ENCODE measurements around the gene KRTAP9-9. TPM values are rescaled to one million over a fixed set of nuclear protein-coding genes. Genes with fewer than 3 reads are reported as not detected.
"Not testable (repeated sequence)": the region's sequence is repeated elsewhere in the genome, so short reads cannot be mapped to it uniquely, and the experiment has no call there.

The KRTAP9-9 gene
- total and polyA plus RNA-seq, 9 donors = not detected

DNA sequence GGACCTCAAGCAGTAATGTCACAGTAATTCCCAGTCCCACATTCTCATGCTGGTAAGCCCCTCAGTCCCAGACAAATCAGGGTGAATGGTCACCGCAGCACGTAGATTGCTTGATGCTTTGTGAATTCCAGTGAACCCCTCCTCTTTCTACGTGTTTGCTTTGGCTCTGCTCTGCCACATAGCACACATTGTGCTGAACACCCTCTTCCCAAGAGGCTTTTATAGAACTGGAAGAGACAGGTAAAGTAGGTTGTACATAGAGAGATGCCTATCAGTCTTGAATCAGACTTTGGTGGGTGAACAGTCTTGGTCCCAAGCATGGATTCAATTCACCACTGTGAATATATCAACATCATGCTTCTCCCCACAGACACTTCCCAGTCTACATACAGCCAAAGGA lies 9.4 kb downstream of the KRTAP9-9 start:
- no peaks in the 10 kb centered on the region for H3K9me3 ChIP-seq (replicated peaks; ENCODE audit: control insufficient read depth, low read depth, low read length)
- H3K27me3 ChIP-seq (ENCODE audit: control insufficient read depth, insufficient read depth, low read length) = no peaks in the 10 kb centered on the region
- H3K4me3 ChIP-seq (ENCODE audit: low read length) = no peak overlapping the region
- 67% methylated on average over 2 of the region's 3 CpGs for WGBS (ENCODE audit: insufficient coverage)
- no peak overlapping the region for H3K27ac ChIP-seq (ENCODE audit: low read length)
- no peak for DNase-seq
- H3K4me1 ChIP-seq (ENCODE audit: control insufficient read depth, insufficient read depth, low read length) = no peaks in the 10 kb centered on the region
- H3K36me3 ChIP-seq (ENCODE audit: control insufficient read depth, insufficient read depth, low read length) = no peaks in the 10 kb centered on the region

DNA sequence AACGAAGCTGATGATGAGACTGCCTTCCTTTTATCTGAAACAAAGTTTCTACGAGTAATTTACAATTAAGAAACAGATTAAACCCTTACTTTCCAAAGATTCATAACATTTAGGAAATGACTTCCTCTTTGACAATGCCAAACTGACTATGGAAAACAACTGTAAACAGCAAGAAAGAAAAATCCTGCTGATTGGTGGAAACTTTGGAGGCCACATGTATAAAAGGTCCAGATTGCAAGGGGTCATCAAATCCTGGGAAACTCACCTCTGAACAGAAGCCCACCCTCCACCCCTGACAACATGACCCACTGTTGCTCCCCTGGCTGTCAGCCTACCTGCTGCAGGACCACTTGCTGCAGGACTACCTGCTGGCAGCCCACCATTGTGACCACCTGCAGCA lies 9.9 kb downstream of the KRTAP9-9 start, which contains the start of gene KRTAP9-6:
Gene KRTAP9-6 (plus strand): TSS at position 301 of the 400 bp plus-strand sequence. CDS start 0 bp downstream, at position 301.
- H3K27me3 ChIP-seq (ENCODE audit: control insufficient read depth, insufficient read depth, low read length) = no peaks in the 10 kb centered on the region
- DNase-seq = no peak
- H3K9me3 ChIP-seq (replicated peaks; ENCODE audit: control insufficient read depth, low read depth, low read length) = no peaks in the 10 kb centered on the region
- no peak within 1 kb of the TSS for H3K4me3 ChIP-seq (ENCODE audit: low read length)
- H3K27ac ChIP-seq (ENCODE audit: low read length) = no peak within 1 kb of the TSS
- H3K4me1 ChIP-seq (ENCODE audit: control insufficient read depth, insufficient read depth, low read length) = no peaks in the 10 kb centered on the region
- no peaks in the 10 kb centered on the region for H3K36me3 ChIP-seq (ENCODE audit: control insufficient read depth, insufficient read depth, low read length)
- 80% methylated on average over 1 of the region's 2 CpGs for WGBS (ENCODE audit: insufficient coverage)

DNA sequence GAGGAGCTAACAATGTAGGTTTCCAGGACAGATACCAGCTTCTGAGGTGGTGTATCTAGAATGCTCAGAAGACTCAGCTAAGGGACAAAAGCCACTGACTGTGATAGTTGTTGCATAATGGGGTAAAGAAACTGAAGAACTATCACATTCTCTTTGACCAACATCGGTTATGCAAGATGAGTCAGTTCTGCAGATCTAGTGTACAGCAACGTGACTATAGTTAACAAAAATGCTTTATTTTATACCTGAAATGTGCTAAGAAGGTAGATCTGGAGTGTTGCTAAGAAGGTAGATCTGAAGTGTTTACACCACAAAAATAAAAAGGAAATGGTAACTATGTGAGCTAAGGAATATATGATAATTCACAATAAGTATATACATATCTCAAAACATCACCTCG lies 12.5 kb downstream of the KRTAP9-9 start:
- Histone ChIP-seq H3K9me3 (replicated peaks; ENCODE audit: control insufficient read depth, low read depth, low read length) (no peaks in the 10 kb centered on the region), H3K4me1 (ENCODE audit: control insufficient read depth, insufficient read depth, low read length) (no peaks in the 10 kb centered on the region), H3K4me3 (ENCODE audit: low read length) (no peak overlapping the region), H3K27me3 (ENCODE audit: control insufficient read depth, insufficient read depth, low read length) (no peaks in the 10 kb centered on the region), H3K36me3 (ENCODE audit: control insufficient read depth, insufficient read depth, low read length) (no peaks in the 10 kb centered on the region), H3K27ac (ENCODE audit: low read length) (no peak overlapping the region)
- no CpG with 5 or more reads among the region's 3 CpGs for WGBS (ENCODE audit: insufficient coverage)
- DNase-seq = no peak

GRCh38 chr17:41271323-41271722 lies 16.1 kb downstream of the KRTAP9-9 start:
- H3K4me3 ChIP-seq (ENCODE audit: low read length); H3K36me3 ChIP-seq (ENCODE audit: control insufficient read depth, insufficient read depth, low read length); H3K4me1 ChIP-seq (ENCODE audit: control insufficient read depth, insufficient read depth, low read length); H3K9me3 ChIP-seq (replicated peaks; ENCODE audit: control insufficient read depth, low read depth, low read length); H3K27me3 ChIP-seq (ENCODE audit: control insufficient read depth, insufficient read depth, low read length); H3K27ac ChIP-seq (ENCODE audit: low read length); DNase-seq: not testable (repeated sequence)
- WGBS (ENCODE audit: insufficient coverage) = no CpG with 5 or more reads among the region's 1 CpG

GRCh38 chr17:41271858-41272257 lies 16.7 kb downstream of the KRTAP9-9 start:
- Histone ChIP-seq H3K27me3 (ENCODE audit: control insufficient read depth, insufficient read depth, low read length) (no peaks in the 10 kb centered on the region), H3K27ac (ENCODE audit: low read length) (no peak overlapping the region), H3K9me3 (replicated peaks; ENCODE audit: control insufficient read depth, low read depth, low read length) (no peaks in the 10 kb centered on the region), H3K4me1 (ENCODE audit: control insufficient read depth, insufficient read depth, low read length) (no peaks in the 10 kb centered on the region), H3K36me3 (ENCODE audit: control insufficient read depth, insufficient read depth, low read length) (no peaks in the 10 kb centered on the region), H3K4me3 (ENCODE audit: low read length) (no peak overlapping the region)
- WGBS (ENCODE audit: insufficient coverage) = no CpG with 5 or more reads among the region's 1 CpG
- DNase-seq = no peak

DNA sequence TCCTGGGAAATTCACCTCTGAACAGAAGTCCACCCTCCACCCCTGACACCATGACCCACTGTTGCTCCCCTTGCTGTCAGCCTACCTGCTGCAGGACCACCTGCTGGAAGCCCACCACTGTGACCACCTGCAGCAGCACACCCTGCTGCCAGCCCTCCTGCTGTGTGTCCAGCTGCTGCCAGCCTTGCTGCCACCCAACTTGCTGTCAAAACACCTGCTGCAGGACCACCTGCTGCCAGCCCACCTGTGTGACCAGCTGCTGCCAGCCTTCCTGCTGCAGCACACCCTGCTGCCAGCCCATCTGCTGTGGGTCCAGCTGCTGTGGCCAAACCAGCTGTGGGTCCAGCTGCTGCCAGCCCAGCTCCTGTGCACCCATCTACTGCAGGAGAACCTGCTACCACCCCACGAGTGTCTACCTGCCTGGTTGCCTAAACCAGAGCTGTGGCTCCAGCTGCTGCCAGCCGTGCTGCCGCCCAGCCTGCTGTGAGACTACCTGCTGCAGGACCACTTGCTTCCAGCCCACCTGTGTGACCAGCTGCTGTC lies 20.5 kb downstream of the KRTAP9-9 start, which contains the start of gene KRTAP9-7:
Gene KRTAP9-7 (plus strand): TSS at position 51 of the 543 bp plus-strand sequence. CDS start 0 bp downstream, at position 51.
- H3K27me3 ChIP-seq (ENCODE audit: control insufficient read depth, insufficient read depth, low read length); H3K36me3 ChIP-seq (ENCODE audit: control insufficient read depth, insufficient read depth, low read length); DNase-seq; H3K4me1 ChIP-seq (ENCODE audit: control insufficient read depth, insufficient read depth, low read length); H3K27ac ChIP-seq (ENCODE audit: low read length); H3K4me3 ChIP-seq (ENCODE audit: low read length); H3K9me3 ChIP-seq (replicated peaks; ENCODE audit: control insufficient read depth, low read depth, low read length): not testable (repeated sequence)
- 76% methylated on average over 3 of the region's 3 CpGs for WGBS (ENCODE audit: insufficient coverage)

- Histone ChIP-seq H3K4me1 (ENCODE audit: control insufficient read depth, insufficient read depth, low read length) (no peaks in the 10 kb centered on the region), H3K27me3 (ENCODE audit: control insufficient read depth, insufficient read depth, low read length) (no peaks in the 10 kb centered on the region), H3K27ac (ENCODE audit: low read length) (no peak overlapping the region), H3K4me3 (ENCODE audit: low read length) (no peak overlapping the region), H3K36me3 (ENCODE audit: control insufficient read depth, insufficient read depth, low read length) (no peaks in the 10 kb centered on the region), H3K9me3 (replicated peaks; ENCODE audit: control insufficient read depth, low read depth, low read length) (no peaks in the 10 kb centered on the region)
- no CpG with 5 or more reads among the region's 3 CpGs for WGBS (ENCODE audit: insufficient coverage)
- no peak for DNase-seq
Observed at GRCh38 chr17:41278176-41278955, 23.2 kb downstream of the KRTAP9-9 start.

GRCh38 chr17:41284043-41284442 lies 28.9 kb downstream of the KRTAP9-9 start:
- no peaks in the 10 kb centered on the region for H3K27me3 ChIP-seq (ENCODE audit: control insufficient read depth, insufficient read depth, low read length)
- no peaks in the 10 kb centered on the region for H3K9me3 ChIP-seq (replicated peaks; ENCODE audit: control insufficient read depth, low read depth, low read length)

DNA sequence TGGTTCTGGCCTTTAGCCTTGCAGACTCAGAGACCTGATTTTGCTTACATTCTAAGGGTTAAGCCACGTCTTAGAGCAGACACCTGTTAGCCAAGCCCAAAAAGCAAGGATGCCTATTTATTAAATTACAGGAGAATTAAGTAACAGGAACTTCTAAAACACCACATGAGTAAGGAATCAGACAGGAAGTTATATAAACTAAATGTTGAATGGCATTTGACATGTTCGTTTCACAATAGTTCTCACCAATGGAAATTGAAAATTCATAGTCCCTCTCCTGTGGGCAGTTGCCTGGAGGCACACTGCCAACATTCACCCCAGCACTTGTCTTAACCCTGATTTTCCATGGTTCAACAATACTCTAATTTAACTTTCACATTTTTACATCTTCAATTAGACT lies 29.4 kb downstream of the KRTAP9-9 start:
- no peaks in the 10 kb centered on the region for H3K9me3 ChIP-seq (replicated peaks; ENCODE audit: control insufficient read depth, low read depth, low read length)
- no peak overlapping the region for H3K27ac ChIP-seq (ENCODE audit: low read length)
- no peaks in the 10 kb centered on the region for H3K36me3 ChIP-seq (ENCODE audit: control insufficient read depth, insufficient read depth, low read length)
- 33% methylated on average over 1 of the region's 2 CpGs for WGBS (ENCODE audit: insufficient coverage)
- H3K4me3 ChIP-seq (ENCODE audit: low read length) = no peak overlapping the region
- H3K27me3 ChIP-seq (ENCODE audit: control insufficient read depth, insufficient read depth, low read length) = no peaks in the 10 kb centered on the region
- no peak for DNase-seq
- H3K4me1 ChIP-seq (ENCODE audit: control insufficient read depth, insufficient read depth, low read length) = no peaks in the 10 kb centered on the region

More at GRCh38 chr17:41284043-41284442, 28.9 kb downstream of the KRTAP9-9 start:
- no peak overlapping the region for H3K4me3 ChIP-seq (ENCODE audit: low read length)
- WGBS (ENCODE audit: insufficient coverage) = no CpG with 5 or more reads among the region's 3 CpGs
- DNase-seq = no peak
- no peak overlapping the region for H3K27ac ChIP-seq (ENCODE audit: low read length)
- H3K4me1 ChIP-seq (ENCODE audit: control insufficient read depth, insufficient read depth, low read length) = no peaks in the 10 kb centered on the region
- H3K36me3 ChIP-seq (ENCODE audit: control insufficient read depth, insufficient read depth, low read length) = no peaks in the 10 kb centered on the region

DNA sequence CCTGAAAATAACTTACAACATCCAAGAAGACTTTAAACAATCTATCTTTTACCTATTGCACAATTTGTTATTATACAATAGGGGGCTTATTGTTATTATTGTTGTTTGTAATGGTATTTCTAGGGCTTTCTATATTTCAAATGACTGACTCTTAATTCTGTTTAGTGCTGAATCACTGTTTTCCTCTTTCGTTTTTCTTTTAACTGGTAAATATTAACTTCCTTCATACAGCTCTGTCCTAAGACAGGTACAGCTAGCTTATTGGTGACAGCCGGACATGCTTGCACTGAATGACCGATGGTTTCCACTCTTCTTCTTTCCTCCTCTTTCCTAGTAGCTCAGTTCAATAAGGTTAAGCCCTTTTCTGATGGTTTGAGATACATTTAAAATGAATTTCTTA lies 31.9 kb downstream of the KRTAP9-9 start:
- 86% methylated on average over 1 of the region's 3 CpGs for WGBS (ENCODE audit: insufficient coverage)
- H3K27me3 ChIP-seq (ENCODE audit: control insufficient read depth, insufficient read depth, low read length) = no peaks in the 10 kb centered on the region

More for the DNA sequence above, 31.9 kb downstream of the KRTAP9-9 start:
- H3K9me3 ChIP-seq (replicated peaks; ENCODE audit: control insufficient read depth, low read depth, low read length) = no peaks in the 10 kb centered on the region
- H3K4me3 ChIP-seq (ENCODE audit: low read length) = no peak overlapping the region
- no peaks in the 10 kb centered on the region for H3K4me1 ChIP-seq (ENCODE audit: control insufficient read depth, insufficient read depth, low read length)
- no peak overlapping the region for H3K27ac ChIP-seq (ENCODE audit: low read length)
- no peak for DNase-seq
- no peaks in the 10 kb centered on the region for H3K36me3 ChIP-seq (ENCODE audit: control insufficient read depth, insufficient read depth, low read length)
